Muscle layer of duodenum (tissue), 2 donors: ENCODE results near the gene RAP1GAP.

ENCODE experiments used
- H3K27ac ChIP-seq: one replicate; pipeline ENCODE4 v1.7.0; 2013; ENCODE audit warnings: mild to moderate bottlenecking, low read length
- H3K27me3 ChIP-seq: one replicate; pipeline ENCODE4 v1.7.0; 2013; ENCODE audit warnings: low read depth, mild to moderate bottlenecking, control low read depth, low read length
- H3K36me3 ChIP-seq, 2 donors: one replicate each; pipeline ENCODE4 v1.7.0; 2013; ENCODE audit warnings: low read length in 2 of 2, control low read depth in 1 of 2, mild to moderate bottlenecking in 1 of 2; ENCODE audit not compliant: insufficient read depth in 2 of 2, control insufficient read depth in 1 of 2
- H3K4me1 ChIP-seq, 2 donors: one replicate each; pipeline ENCODE4 v1.7.0; 2013; ENCODE audit warnings: low read length in 2 of 2, mild to moderate bottlenecking in 2 of 2, control low read depth in 1 of 2, moderate library complexity in 1 of 2; ENCODE audit not compliant: insufficient read depth in 2 of 2, control insufficient read depth in 1 of 2
- H3K4me3 ChIP-seq, 2 donors: one replicate each; pipeline ENCODE4 v1.7.0; 2013; ENCODE audit warnings: low read length in 2 of 2, low read depth in 1 of 2, mild to moderate bottlenecking in 1 of 2
- H3K9me3 ChIP-seq, 2 donors: one replicate each; pipeline ENCODE4 v1.7.0; 2013; ENCODE audit warnings: low read length in 2 of 2, control low read depth in 1 of 2, mild to moderate bottlenecking in 1 of 2; ENCODE audit not compliant: control insufficient read depth in 1 of 2
- donor health status: healthy.

RAP1GAP gene

DNA sequence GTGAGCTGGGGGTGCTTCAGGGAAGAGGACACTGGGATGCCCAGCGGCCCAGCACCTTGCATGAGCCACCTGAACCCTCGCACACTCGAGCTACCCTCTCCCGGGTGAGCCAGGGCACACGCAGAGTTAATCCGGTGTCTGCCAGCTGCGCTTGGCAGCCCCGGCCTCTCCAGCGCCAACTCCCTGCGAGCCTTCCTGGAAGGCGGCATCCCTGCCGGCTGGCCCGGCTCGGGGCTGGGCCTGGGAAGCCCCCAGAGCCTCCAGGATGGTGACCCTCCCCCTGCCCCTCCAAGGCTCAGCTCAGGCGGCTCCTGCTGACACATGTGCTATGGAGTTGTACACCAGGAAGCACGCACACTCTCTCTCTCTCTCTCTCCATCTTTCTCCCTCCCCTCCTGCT lies 48.7 kb downstream of the RAP1GAP start:
- Histone ChIP-seq H3K27me3 (peaks cover 11% of the 10 kb centered on the region), H3K36me3 (no peaks in the 10 kb centered on the region), H3K9me3 (no peaks in the 10 kb centered on the region), H3K4me1 (peaks cover 0 to 3% of the 10 kb centered on the region in 2 donors), H3K4me3 (no peak overlapping the region), H3K27ac (no peak overlapping the region)

DNA sequence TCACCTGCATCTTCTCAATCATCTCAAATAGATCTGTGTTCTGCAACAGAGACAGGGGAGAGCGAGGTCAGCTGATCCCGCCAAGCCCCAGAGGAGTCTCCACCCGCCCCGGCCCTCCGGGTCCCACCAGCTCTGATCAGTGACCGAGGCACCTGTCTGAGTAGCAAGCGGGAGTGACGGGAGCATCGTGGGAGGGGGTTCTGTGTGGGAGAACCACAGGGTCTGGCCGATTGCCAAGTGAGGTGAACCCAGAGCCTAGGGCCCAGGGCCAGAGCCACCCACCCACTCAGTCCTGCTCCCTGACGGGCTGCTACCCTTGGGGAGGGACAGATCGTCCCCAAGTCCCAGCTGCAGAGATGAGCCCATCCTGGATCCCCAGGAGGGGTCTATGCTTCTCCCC lies 49.1 kb downstream of the RAP1GAP start:
- H3K36me3 ChIP-seq, result no peaks in the 10 kb centered on the region
- H3K27me3 ChIP-seq, result peaks cover 11% of the 10 kb centered on the region
- H3K4me3 ChIP-seq, result no peak overlapping the region
- no peaks in the 10 kb centered on the region for H3K9me3 ChIP-seq
- peaks cover 0 to 3% of the 10 kb centered on the region in 2 donors for H3K4me1 ChIP-seq
- H3K27ac ChIP-seq, result no peak overlapping the region

DNA sequence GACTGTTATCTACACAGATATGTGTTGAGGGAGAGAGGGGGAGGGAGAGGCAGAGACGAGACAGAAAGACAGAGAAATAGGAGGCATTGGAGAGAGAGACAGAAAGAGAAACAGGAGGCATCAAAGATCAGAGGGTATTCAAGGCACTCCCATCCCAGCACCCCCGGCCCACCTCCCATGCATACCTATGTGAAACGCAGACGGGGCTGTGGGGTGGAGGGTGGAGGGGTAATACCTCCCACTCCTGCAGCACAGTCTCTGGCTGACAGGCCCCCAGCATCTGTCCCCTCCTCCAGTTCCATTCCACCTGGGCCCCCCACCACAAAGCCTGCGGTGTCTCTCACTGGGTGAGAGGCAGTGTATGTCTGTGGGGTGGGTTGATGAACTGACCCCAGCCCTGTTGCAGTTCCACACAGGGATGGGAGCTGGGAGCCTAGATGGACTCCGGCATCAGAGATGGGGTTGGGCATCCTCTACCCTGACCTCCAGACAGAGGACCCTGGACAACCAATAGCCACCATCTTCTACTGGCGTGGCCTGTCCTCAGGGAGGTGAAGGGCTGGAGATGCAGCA lies 49.7 kb downstream of the RAP1GAP start:
- no peaks in the 10 kb centered on the region for H3K9me3 ChIP-seq
- no peaks in the 10 kb centered on the region for H3K36me3 ChIP-seq
- H3K27me3 ChIP-seq, result peaks cover 11% of the 10 kb centered on the region
- no peak overlapping the region for H3K4me3 ChIP-seq
- H3K4me1 ChIP-seq, result peaks cover 0 to 3% of the 10 kb centered on the region in 2 donors
- H3K27ac ChIP-seq, result no peak overlapping the region

DNA sequence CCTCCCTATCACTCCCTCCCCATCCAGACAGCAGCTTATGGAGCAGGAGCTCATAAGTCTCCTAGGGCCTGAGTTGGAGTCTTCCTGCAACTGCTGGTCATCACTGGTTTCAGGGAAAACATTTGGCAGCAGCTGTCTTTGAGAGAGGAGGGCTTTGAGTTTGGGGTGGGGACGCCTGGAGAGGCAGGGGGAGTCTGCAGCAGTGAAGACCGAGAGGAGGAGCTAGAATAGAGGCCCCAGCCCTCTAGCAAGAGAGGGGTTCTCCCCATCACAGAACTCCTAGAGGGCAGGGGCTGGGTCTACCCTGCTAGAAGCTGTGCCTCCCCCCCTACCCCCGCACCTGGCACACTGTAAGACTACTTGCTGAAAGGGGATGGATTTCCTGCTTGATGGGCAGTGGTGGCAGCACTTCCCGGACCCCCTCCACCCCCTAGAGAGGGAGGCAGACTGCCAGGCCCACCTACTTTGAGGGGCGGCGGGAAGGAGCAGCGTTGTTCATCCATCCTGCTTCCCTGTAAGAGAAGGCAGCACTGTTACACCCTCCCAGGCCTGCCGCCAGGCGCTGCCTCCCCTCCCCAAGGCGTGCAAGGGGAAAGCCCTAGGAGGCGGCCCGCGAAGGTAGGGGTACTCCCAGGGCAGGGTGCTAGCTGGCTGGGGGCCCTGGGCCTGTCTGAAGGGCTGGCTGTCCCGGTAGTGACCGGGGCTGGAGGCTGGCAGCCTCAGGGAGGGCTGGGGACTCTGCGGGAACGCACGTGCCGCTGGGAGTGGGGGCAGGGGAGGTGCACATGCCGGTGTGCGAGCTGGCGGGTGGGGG lies 50.4 kb downstream of the RAP1GAP start:
- H3K9me3 ChIP-seq, result no peaks in the 10 kb centered on the region
- H3K27ac ChIP-seq, result no peak overlapping the region
- H3K4me3 ChIP-seq, result no peak overlapping the region
- H3K4me1 ChIP-seq, result peaks cover 0 to 3% of the 10 kb centered on the region in 2 donors
- H3K36me3 ChIP-seq, result no peaks in the 10 kb centered on the region
- peaks cover 11% of the 10 kb centered on the region for H3K27me3 ChIP-seq

DNA sequence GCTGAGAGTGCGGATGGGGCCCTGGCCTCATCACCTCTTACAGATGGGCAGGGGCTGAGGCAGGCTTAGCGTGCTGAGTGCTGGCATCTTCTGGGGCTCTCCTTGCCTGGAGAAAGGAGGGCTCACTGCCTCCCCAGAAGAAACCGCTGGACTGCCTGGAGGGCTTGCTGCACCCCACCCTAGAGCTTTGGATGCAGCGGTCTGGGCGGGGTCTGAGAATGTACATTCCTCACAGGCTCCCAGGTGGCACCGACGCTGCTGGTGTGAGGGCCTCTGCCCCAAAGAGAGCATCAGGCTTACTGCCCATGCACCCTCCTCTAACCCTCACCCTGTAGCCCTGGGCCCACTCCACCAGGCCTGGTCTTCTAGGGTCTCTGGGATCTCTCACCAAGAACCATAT lies 51.1 kb downstream of the RAP1GAP start:
- no peak overlapping the region for H3K4me3 ChIP-seq
- H3K36me3 ChIP-seq, result no peaks in the 10 kb centered on the region
- H3K4me1 ChIP-seq, result peaks cover 0 to 2% of the 10 kb centered on the region in 2 donors
- no peak overlapping the region for H3K27ac ChIP-seq
- no peaks in the 10 kb centered on the region for H3K9me3 ChIP-seq
- peaks cover 11% of the 10 kb centered on the region for H3K27me3 ChIP-seq

DNA sequence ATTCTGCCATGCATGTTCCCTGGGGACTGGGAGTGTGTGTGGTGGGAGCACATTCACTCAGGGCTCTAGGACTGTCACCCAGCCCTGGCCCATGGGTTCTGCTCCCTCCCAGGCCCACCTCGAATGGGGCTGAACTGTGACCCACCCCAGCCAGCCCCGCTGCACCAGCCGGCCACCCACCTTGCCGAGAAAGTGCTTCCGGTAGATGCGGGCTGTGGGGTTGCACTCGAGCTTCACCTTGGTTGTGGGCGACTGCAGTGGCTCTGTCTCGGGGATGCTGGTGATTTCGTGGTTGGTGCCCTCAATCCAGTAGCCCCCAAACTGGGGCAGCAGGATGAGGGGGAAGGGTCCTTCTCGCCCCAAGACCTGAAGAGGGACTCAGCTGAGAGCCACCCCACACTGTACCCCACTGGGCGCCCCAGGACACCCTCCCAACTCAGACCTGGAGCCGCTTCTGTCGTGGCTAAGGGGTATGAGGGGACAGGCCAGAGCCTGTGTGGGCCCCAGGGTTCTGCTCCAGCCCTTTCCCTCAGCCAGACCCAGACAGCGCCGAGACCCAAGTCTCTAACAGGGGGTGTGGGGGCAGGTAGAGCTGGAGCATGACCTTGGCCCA lies 51.9 kb downstream of the RAP1GAP start:
- Histone ChIP-seq H3K9me3 (no peaks in the 10 kb centered on the region), H3K27ac (no peak overlapping the region), H3K4me3 (no peak overlapping the region), H3K27me3 (peaks cover 11% of the 10 kb centered on the region), H3K4me1 (no peaks in the 10 kb centered on the region), H3K36me3 (no peaks in the 10 kb centered on the region)

DNA sequence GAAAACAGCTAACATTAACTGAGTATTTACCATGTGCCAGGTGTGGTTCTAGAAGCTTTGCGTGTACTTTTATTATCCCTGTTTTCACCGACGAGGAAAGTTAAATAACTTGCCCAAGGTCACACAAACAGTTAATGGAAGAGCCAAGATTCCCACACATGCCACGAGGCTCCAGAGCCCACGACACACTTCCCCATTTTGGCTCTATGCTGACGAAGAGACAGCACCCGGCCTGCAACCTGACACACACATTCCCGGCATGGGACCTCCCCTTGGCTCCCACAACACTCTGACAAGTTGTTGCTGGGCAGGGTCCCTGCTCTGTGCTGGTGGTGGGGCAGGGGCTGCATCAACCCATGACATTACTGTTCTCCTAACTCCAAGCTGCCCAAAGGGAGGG lies 52.8 kb downstream of the RAP1GAP start:
- Histone ChIP-seq H3K27me3 (peaks cover 9% of the 10 kb centered on the region), H3K4me3 (no peak overlapping the region), H3K27ac (no peak overlapping the region), H3K9me3 (no peaks in the 10 kb centered on the region), H3K36me3 (no peaks in the 10 kb centered on the region), H3K4me1 (no peaks in the 10 kb centered on the region)

DNA sequence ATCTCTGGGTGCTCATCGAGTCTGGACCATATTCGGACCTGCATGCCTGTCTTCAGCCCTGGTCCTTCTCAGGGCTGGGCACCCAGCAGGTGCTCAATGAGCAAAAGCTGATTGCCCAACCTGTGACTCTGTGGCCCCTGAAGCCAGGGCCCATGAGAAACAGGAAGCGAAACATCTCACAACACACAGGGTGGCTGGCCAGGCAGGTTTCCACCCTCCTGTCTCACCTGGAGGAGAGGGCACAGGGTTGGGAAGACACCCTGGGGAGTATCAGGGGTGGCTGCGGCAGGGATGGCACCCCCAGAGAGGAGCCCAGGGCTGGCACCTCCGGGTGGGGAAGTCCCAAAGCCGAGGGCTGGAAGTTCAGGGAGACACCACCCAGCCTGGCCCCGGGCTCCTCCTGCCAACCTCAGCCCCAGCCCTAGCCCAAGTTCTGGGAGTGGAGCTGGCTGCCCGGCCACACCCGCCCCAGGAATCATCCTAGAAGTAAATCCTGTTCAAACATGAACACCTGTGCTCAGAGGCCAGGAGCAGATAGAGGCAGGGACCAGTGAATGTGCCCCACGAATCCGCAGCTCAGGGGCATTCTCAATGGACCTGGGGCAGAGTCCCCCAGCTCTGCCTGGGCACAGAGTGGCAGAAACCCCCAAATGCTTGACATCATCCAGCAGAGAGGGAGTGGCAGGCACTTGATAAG lies 54.6 kb downstream of the RAP1GAP start:
- Histone ChIP-seq H3K27ac (no peak overlapping the region), H3K4me1 (no peaks in the 10 kb centered on the region), H3K27me3 (no peaks in the 10 kb centered on the region), H3K4me3 (no peak overlapping the region), H3K9me3 (no peaks in the 10 kb centered on the region), H3K36me3 (no peaks in the 10 kb centered on the region)

DNA sequence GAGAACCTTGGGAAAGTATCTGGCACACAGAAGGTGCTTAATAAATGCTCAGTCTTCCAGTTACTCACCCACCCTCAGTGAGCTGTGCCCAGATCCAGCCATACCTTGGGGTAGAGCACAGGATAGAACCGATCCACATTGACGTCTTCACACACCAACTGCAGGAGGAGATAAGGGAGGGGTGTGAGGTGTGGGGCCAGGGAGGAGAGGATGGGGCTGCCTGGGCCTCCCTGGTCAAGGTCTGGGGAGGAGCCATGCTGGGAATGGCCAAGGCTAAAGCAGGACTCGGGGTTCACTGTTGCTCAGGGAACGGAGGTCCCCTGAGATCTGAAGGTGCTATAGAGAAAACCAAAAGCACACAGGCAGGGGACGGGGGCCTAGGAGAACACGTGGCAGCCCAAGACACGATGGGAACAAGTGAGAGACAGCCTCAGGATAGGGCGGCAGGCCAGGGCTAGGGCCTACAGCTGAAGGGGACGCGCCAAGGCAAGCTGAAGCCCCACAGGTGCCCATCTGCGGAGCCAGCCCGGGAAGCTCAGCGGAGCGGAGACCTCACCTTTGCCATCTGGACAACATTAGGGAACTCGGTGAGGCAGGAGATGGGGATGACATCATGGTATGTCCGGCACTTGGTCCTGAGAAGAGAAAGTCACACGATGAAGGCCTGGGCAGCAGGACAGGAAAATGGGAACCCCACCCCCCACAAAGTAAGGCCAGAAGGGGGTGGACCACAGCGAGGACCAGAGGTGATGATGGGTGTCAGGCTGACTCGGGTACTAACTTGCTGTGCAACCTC lies 55.9 kb downstream of the RAP1GAP start:
- H3K4me3 ChIP-seq, result no peak overlapping the region
- no peaks in the 10 kb centered on the region for H3K9me3 ChIP-seq
- H3K4me1 ChIP-seq, result no peaks in the 10 kb centered on the region
- H3K36me3 ChIP-seq, result no peaks in the 10 kb centered on the region
- no peak overlapping the region for H3K27ac ChIP-seq
- H3K27me3 ChIP-seq, result no peaks in the 10 kb centered on the region

DNA sequence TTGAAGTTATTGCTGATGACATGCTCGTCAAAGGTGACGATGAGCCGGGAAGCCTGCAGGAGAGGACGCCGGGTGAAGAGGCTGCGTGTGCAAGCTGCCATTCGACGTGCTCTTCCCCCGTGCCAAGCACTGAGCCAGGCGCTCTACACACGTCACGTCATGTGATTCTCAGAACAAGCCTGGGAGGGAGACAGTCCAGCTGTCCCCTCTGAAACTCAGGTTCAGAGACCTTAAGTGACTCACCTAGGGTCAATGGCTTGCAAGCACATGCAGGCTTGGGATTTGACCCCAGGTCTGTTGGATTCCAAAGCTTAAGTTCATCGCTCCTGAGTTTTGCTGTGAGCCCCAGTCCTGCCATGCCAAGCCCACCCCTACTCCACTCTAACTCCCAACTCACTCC lies 57.1 kb downstream of the RAP1GAP start:
- no peaks in the 10 kb centered on the region for H3K27me3 ChIP-seq
- no peaks in the 10 kb centered on the region for H3K36me3 ChIP-seq
- H3K27ac ChIP-seq, result no peak overlapping the region
- H3K9me3 ChIP-seq, result no peaks in the 10 kb centered on the region
- H3K4me3 ChIP-seq, result no peak overlapping the region
- no peaks in the 10 kb centered on the region for H3K4me1 ChIP-seq
